ENCODE measurements around the gene CELF2.
A peak's percentile ranks its signal among the peaks of the same experiment; 100 is the strongest.

CELF2 gene

DNA sequence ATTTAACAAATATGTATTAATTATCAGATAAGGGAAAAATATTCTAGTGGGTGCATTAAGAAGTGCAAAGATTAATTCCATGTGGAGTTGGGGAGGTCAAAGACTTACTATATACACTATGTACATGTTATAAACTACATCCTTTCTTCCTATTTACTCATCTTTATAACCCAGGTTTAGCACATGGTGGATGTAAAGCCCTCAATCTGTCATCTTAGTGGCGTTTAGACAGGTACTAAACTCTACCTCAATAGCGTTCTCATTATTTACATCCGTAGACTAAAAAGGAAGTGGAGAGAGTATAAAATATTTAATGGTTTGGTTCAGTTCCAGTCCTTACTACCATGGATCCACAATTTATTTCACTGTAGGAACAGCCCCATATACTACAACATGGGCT, 14.8 kb upstream of the CELF2 start:
- H2BK12ac ChIP-seq (ENCODE audit: low read length) = no peak overlapping the region
- peaks cover 0 to 3% of the 10 kb centered on the region in 2 donors for H3K9me3 ChIP-seq (replicated peaks in 1 of 2; ENCODE audit: control insufficient read depth in 2 of 2, insufficient read depth in 1 of 2, low read depth in 1 of 2, low read length in 2 of 2)
- no peak overlapping the region for H3K9ac ChIP-seq (ENCODE audit: low read depth, low read length, poor library complexity)
- no peak overlapping the region for H2BK5ac ChIP-seq (ENCODE audit: low read length)
- H4K8ac ChIP-seq (ENCODE audit: low read depth, low read length) = no peak overlapping the region
- DNase-seq (ENCODE audit: low spot score) = no peak
- H3K4me3 ChIP-seq (ENCODE audit: low read length in 2 of 2) = no peak overlapping the region
- H2AFZ ChIP-seq (ENCODE audit: low read length) = no peak overlapping the region
- no peak overlapping the region for H3K23ac ChIP-seq (ENCODE audit: low read depth, low read length, poor library complexity)
- H3K4me1 ChIP-seq (ENCODE audit: control insufficient read depth in 2 of 2, insufficient read depth in 1 of 2, low read depth in 1 of 2, low read length in 2 of 2) = peaks cover 10 to 27% of the 10 kb centered on the region in 2 donors
- H4K91ac ChIP-seq (ENCODE audit: low read depth, low read length, poor library complexity) = no peak overlapping the region
- H3K36me3 ChIP-seq (replicated peaks in 1 of 2; ENCODE audit: control insufficient read depth in 2 of 2, insufficient read depth in 2 of 2, low read length in 2 of 2) = no peaks in the 10 kb centered on the region
- no peak overlapping the region for H2AK5ac ChIP-seq (ENCODE audit: low read depth, low read length)
- H3K27ac ChIP-seq (replicated peaks; ENCODE audit: low read length) = no peak overlapping the region
- H3K4ac ChIP-seq (ENCODE audit: low read length) = no peak overlapping the region
- no peaks in the 10 kb centered on the region for H3K27me3 ChIP-seq (ENCODE audit: control insufficient read depth in 3 of 3, insufficient read depth in 3 of 3, low read depth in 1 of 3, low read length in 3 of 3)
- H2BK15ac ChIP-seq (ENCODE audit: low read length) = no peak overlapping the region
- no peak overlapping the region for H3K18ac ChIP-seq (ENCODE audit: low read length)
- H3K79me1 ChIP-seq (ENCODE audit: low read depth, low read length) = no peaks in the 10 kb centered on the region
- no peak overlapping the region for H3K14ac ChIP-seq (ENCODE audit: low read length)
- H3K4me2 ChIP-seq (ENCODE audit: insufficient read depth, low read length, poor library complexity, severe bottlenecking) = no peak overlapping the region
- WGBS, 2 donors (ENCODE audit: extremely low coverage in 2 of 2, insufficient read length in 2 of 2, insufficient replicate concordance in 1 of 2) = no CpG with 5 or more reads among the region's 3 CpGs
- no peak overlapping the region for H2BK120ac ChIP-seq (ENCODE audit: low read depth, low read length)

DNA sequence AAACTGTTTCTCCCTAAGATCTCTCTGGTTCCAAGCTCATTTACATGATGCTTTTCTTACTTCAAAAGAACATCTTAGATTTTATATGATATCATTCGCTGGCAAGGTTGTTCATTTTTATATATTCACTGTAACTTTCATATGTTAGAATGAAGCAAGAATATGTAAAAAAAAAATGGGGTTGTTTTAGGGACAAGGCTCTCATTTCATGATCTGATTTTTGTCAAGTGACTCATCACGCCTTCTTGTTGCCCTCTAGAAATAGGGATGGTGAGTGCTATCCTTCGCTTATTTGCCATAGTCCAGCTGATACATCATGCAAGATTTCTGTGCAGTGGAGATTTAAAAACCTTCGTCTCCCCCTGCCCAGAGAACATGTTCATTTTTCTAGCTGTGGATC, 14.0 kb upstream of the CELF2 start:
- Histone ChIP-seq H4K8ac (ENCODE audit: low read depth, low read length) (no peak overlapping the region), H2BK12ac (ENCODE audit: low read length) (no peak overlapping the region), H2BK15ac (ENCODE audit: low read length) (no peak overlapping the region), H3K79me1 (ENCODE audit: low read depth, low read length) (no peaks in the 10 kb centered on the region), H2AFZ (ENCODE audit: low read length) (no peak overlapping the region), H3K9me3 (replicated peaks in 1 of 2; ENCODE audit: control insufficient read depth in 2 of 2, insufficient read depth in 1 of 2, low read depth in 1 of 2, low read length in 2 of 2) (peaks cover 0 to 3% of the 10 kb centered on the region in 2 donors), H3K14ac (ENCODE audit: low read length) (no peak overlapping the region), H2BK120ac (ENCODE audit: low read depth, low read length) (no peak overlapping the region), H3K27ac (replicated peaks; ENCODE audit: low read length) (no peak overlapping the region), H2BK5ac (ENCODE audit: low read length) (no peak overlapping the region), H3K4ac (ENCODE audit: low read length) (no peak overlapping the region), H3K36me3 (replicated peaks in 1 of 2; ENCODE audit: control insufficient read depth in 2 of 2, insufficient read depth in 2 of 2, low read length in 2 of 2) (no peaks in the 10 kb centered on the region), H3K23ac (ENCODE audit: low read depth, low read length, poor library complexity) (no peak overlapping the region), H3K4me1 (ENCODE audit: control insufficient read depth in 2 of 2, insufficient read depth in 1 of 2, low read depth in 1 of 2, low read length in 2 of 2) (peaks cover 10 to 27% of the 10 kb centered on the region in 2 donors), H3K18ac (ENCODE audit: low read length) (no peak overlapping the region), H4K91ac (ENCODE audit: low read depth, low read length, poor library complexity) (no peak overlapping the region), H3K27me3 (ENCODE audit: control insufficient read depth in 3 of 3, insufficient read depth in 3 of 3, low read depth in 1 of 3, low read length in 3 of 3) (no peaks in the 10 kb centered on the region), H2AK5ac (ENCODE audit: low read depth, low read length) (no peak overlapping the region), H3K4me3 (ENCODE audit: low read length in 2 of 2) (no peak overlapping the region), H3K4me2 (ENCODE audit: insufficient read depth, low read length, poor library complexity, severe bottlenecking) (no peak overlapping the region), H3K9ac (ENCODE audit: low read depth, low read length, poor library complexity) (no peak overlapping the region)
- no CpG with 5 or more reads among the region's 4 CpGs for WGBS, 2 donors (ENCODE audit: extremely low coverage in 2 of 2, insufficient read length in 2 of 2, insufficient replicate concordance in 1 of 2)
- DNase-seq (ENCODE audit: low spot score) = no peak

- Histone ChIP-seq H3K9me3 (replicated peaks in 1 of 2; ENCODE audit: control insufficient read depth in 2 of 2, insufficient read depth in 1 of 2, low read depth in 1 of 2, low read length in 2 of 2) (no peaks in the 10 kb centered on the region), H4K91ac (ENCODE audit: low read depth, low read length, poor library complexity) (no peak overlapping the region), H2AK5ac (ENCODE audit: low read depth, low read length) (no peak overlapping the region), H3K9ac (ENCODE audit: low read depth, low read length, poor library complexity) (no peak overlapping the region), H2BK120ac (ENCODE audit: low read depth, low read length) (no peak overlapping the region), H4K8ac (ENCODE audit: low read depth, low read length) (no peak overlapping the region), H3K36me3 (replicated peaks in 1 of 2; ENCODE audit: control insufficient read depth in 2 of 2, insufficient read depth in 2 of 2, low read length in 2 of 2) (no peaks in the 10 kb centered on the region), H3K18ac (ENCODE audit: low read length) (no peak overlapping the region), H3K23ac (ENCODE audit: low read depth, low read length, poor library complexity) (no peak overlapping the region), H2AFZ (ENCODE audit: low read length) (peak overlapping the region; percentile 74), H3K79me1 (ENCODE audit: low read depth, low read length) (no peaks in the 10 kb centered on the region), H3K4me3 (ENCODE audit: low read length in 2 of 2) (no peak overlapping the region), H2BK15ac (ENCODE audit: low read length) (no peak overlapping the region), H3K4me2 (ENCODE audit: insufficient read depth, low read length, poor library complexity, severe bottlenecking) (no peak overlapping the region), H3K14ac (ENCODE audit: low read length) (no peak overlapping the region), H3K4ac (ENCODE audit: low read length) (no peak overlapping the region), H2BK12ac (ENCODE audit: low read length) (no peak overlapping the region), H3K4me1 (ENCODE audit: control insufficient read depth in 2 of 2, insufficient read depth in 1 of 2, low read depth in 1 of 2, low read length in 2 of 2) (peaks cover 10 to 27% of the 10 kb centered on the region in 2 donors), H3K27me3 (ENCODE audit: control insufficient read depth in 3 of 3, insufficient read depth in 3 of 3, low read depth in 1 of 3, low read length in 3 of 3) (no peaks in the 10 kb centered on the region), H3K27ac (replicated peaks; ENCODE audit: low read length) (no peak overlapping the region), H2BK5ac (ENCODE audit: low read length) (no peak overlapping the region)
- no peak for DNase-seq (ENCODE audit: low spot score)
- no CpG with 5 or more reads among the region's 15 CpGs for WGBS, 2 donors (ENCODE audit: extremely low coverage in 2 of 2, insufficient read length in 2 of 2, insufficient replicate concordance in 1 of 2)
Observed at GRCh38 chr10:11004144-11005077, 13.3 kb upstream of the CELF2 start.

DNA sequence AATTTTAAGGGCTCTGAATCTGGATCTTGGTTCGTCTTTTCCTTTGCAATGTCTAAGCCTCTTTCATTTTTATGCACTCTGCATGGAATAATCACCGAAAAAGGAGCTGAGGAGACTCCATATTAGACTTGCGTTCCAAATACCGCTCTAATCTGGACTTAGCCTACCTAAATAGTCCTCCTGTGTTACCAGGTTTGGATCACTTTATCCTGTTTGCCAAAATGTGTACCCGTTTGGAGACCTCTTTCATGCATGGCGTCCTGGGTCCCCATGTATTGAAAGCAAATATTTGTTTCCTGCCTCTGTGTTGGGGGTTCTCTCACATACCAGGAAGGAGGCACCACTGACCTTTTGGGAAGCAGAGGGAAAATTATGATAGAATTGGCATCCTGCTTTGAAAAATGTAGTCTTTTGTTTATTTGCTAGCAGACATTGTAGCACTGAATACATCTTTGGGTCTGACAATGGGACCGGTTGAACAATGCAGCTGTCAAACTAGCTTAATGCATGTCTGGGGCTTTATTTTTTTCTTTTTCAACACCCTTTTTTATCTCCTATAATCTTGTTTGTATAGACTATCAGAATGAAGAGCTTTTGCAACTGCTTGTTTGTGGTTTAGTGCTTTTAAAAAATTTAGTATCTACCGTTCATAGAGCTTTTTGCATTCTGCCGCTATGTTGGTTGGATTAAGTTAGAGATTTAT, 11.8 kb upstream of the CELF2 start:
- Histone ChIP-seq H3K4me1 (ENCODE audit: control insufficient read depth in 2 of 2, insufficient read depth in 1 of 2, low read depth in 1 of 2, low read length in 2 of 2) (peaks cover 10 to 27% of the 10 kb centered on the region in 2 donors), H3K27me3 (ENCODE audit: control insufficient read depth in 3 of 3, insufficient read depth in 3 of 3, low read depth in 1 of 3, low read length in 3 of 3) (no peaks in the 10 kb centered on the region), H2AFZ (ENCODE audit: low read length) (peak overlapping the region; percentile 74), H3K9ac (ENCODE audit: low read depth, low read length, poor library complexity) (no peak overlapping the region), H3K14ac (ENCODE audit: low read length) (no peak overlapping the region), H4K8ac (ENCODE audit: low read depth, low read length) (no peak overlapping the region), H3K36me3 (replicated peaks in 1 of 2; ENCODE audit: control insufficient read depth in 2 of 2, insufficient read depth in 2 of 2, low read length in 2 of 2) (no peaks in the 10 kb centered on the region), H3K27ac (replicated peaks; ENCODE audit: low read length) (no peak overlapping the region), H2BK15ac (ENCODE audit: low read length) (no peak overlapping the region), H2BK120ac (ENCODE audit: low read depth, low read length) (no peak overlapping the region), H2AK5ac (ENCODE audit: low read depth, low read length) (no peak overlapping the region), H4K91ac (ENCODE audit: low read depth, low read length, poor library complexity) (no peak overlapping the region), H3K79me1 (ENCODE audit: low read depth, low read length) (no peaks in the 10 kb centered on the region), H2BK12ac (ENCODE audit: low read length) (no peak overlapping the region), H3K9me3 (replicated peaks in 1 of 2; ENCODE audit: control insufficient read depth in 2 of 2, insufficient read depth in 1 of 2, low read depth in 1 of 2, low read length in 2 of 2) (no peaks in the 10 kb centered on the region), H3K18ac (ENCODE audit: low read length) (no peak overlapping the region), H3K4ac (ENCODE audit: low read length) (no peak overlapping the region), H3K23ac (ENCODE audit: low read depth, low read length, poor library complexity) (no peak overlapping the region), H3K4me3 (ENCODE audit: low read length in 2 of 2) (peak overlapping the region in 1 of 2 donors; percentile 52), H2BK5ac (ENCODE audit: low read length) (no peak overlapping the region), H3K4me2 (ENCODE audit: insufficient read depth, low read length, poor library complexity, severe bottlenecking) (no peak overlapping the region)
- no CpG with 5 or more reads among the region's 9 CpGs for WGBS, 2 donors (ENCODE audit: extremely low coverage in 2 of 2, insufficient read length in 2 of 2, insufficient replicate concordance in 1 of 2)
- no peak for DNase-seq (ENCODE audit: low spot score)
